Caki2 (cell line): Measurements from ENCODE around the gene BLCAP. TPM values are rescaled to one million over a fixed set of nuclear protein-coding genes. Genes with fewer than 3 reads are reported as not detected.

Experiments
- DNase-seq: peaks from one replicate; pipeline ENCODE4 v3.0.0-alpha.2; 2015; ENCODE audit warnings: low read depth
- in situ Hi-C: cut with HindIII; loops from 2 replicates; pipeline ENCODE4 v1.10.0; 2016; ENCODE audit warnings: low sequenced_read_pairs, low pct_unique_long_range_greater_than_20kb, mixed read lengths
- total RNA-seq: library from RNA; depleted of rRNA; stranded (reverse); fragments of >200 nt; shearing (Covaris generic); gene quantifications from 2 replicates; pipeline ENCODE4 v1.2.3, GENCODE V29; 2014; ENCODE audit warnings: low replicate concordance

BLCAP gene
- total RNA-seq, 1 experiment from 2014 or later, result 28.3 TPM

- in situ Hi-C loops, result no loop called here
- DNase-seq, result no peak
Measured at GRCh38 chr20:37522260-37523011, 5.2 kb downstream of the BLCAP start.

GRCh38 chr20:37521061-37521771, 6.5 kb downstream of the BLCAP start, which contains the start of gene NNAT:
Gene NNAT (plus strand): TSS chr20:37521250. CDS start chr20:37521332, 82 bp downstream.
- in situ Hi-C loops, result no loop called here
- no peak for DNase-seq

- in situ Hi-C loops, result no loop called here
- DNase-seq, result no peak
Measured at GRCh38 chr20:37520419-37520955, 7.2 kb downstream of the BLCAP start.

GRCh38 chr20:37519508-37520418, 7.9 kb downstream of the BLCAP start:
- in situ Hi-C loops, result no loop called here
- DNase-seq, result no peak

GRCh38 chr20:37518606-37519507, 8.8 kb downstream of the BLCAP start:
- in situ Hi-C loops, result no loop called here
- DNase-seq, result no peak

- no peak for DNase-seq
- in situ Hi-C loops, result no loop called here
Measured at GRCh38 chr20:37518059-37518458, 9.6 kb downstream of the BLCAP start.

GRCh38 chr20:37516811-37517750, 10.6 kb downstream of the BLCAP start:
- in situ Hi-C loops, result no loop called here
- no peak for DNase-seq

- in situ Hi-C loops, result no loop called here
- no peak for DNase-seq
Measured at GRCh38 chr20:37515876-37516275, 11.8 kb downstream of the BLCAP start.

- DNase-seq, result no peak
- in situ Hi-C loops, result no loop called here
Measured at GRCh38 chr20:37513779-37514359, 13.8 kb downstream of the BLCAP start.

GRCh38 chr20:37511610-37512275, 15.9 kb downstream of the BLCAP start:
- in situ Hi-C loops, result no loop called here
- no peak for DNase-seq

- no peak for DNase-seq
- in situ Hi-C loops, result no loop called here
Measured at GRCh38 chr20:37510226-37510625, 17.4 kb downstream of the BLCAP start.

- in situ Hi-C loops, result no loop called here
- no peak for DNase-seq
Measured at GRCh38 chr20:37506152-37506725, 21.4 kb downstream of the BLCAP start.

- in situ Hi-C loops, result no loop called here
- DNase-seq, result no peak
Measured at GRCh38 chr20:37505263-37506151, 22.2 kb downstream of the BLCAP start.

GRCh38 chr20:37504404-37505096, 23.1 kb downstream of the BLCAP start:
- in situ Hi-C loops, result no loop called here
- DNase-seq, result no peak
